AG09319 (cell line): ENCODE data around the gene RAD51B.

Source experiments
- DNase-seq: peaks from one replicate; pipeline ENCODE4 v3.0.0-alpha.2; 2010; ENCODE audit warnings: low read depth; ENCODE audit errors: extremely low read depth
- CTCF ChIP-seq: IDR thresholded peaks from 2 replicates; pipeline ENCODE4 v1.5.1; 2011; ENCODE audit warnings: low read depth, mild to moderate bottlenecking, inconsistent platforms, low read length, moderate library complexity

The RAD51B gene

GRCh38 chr14:68709007-68709406 lies 889.4 kb downstream of the RAD51B start:
- no peak for TF ChIP-seq CTCF
- no peak for DNase-seq

- TF ChIP-seq CTCF = no peak
- no peak for DNase-seq
These were observed 891.2 kb downstream of the RAD51B start for GRCh38 chr14:68710776-68711175.

GRCh38 chr14:68711561-68712309 lies 892.2 kb downstream of the RAD51B start:
- DNase-seq = no peak
- TF ChIP-seq CTCF = no peak

- DNase-seq = no peak
- TF ChIP-seq CTCF = no peak
These were observed 893.3 kb downstream of the RAD51B start for GRCh38 chr14:68712703-68713370.

GRCh38 chr14:68713782-68714181 lies 894.2 kb downstream of the RAD51B start:
- TF ChIP-seq CTCF = no peak
- DNase-seq = no peak

- no peak for TF ChIP-seq CTCF
- no peak for DNase-seq
These were observed 895.7 kb downstream of the RAD51B start for GRCh38 chr14:68714991-68715924.
